ENCODE measurements around the gene LHFPL5.

The LHFPL5 gene

GRCh38 chr6:35774116-35774794 is 30.9 kb upstream of the LHFPL5 start:
- no peak for DNase-seq (ENCODE audit: low spot score)
- H3K27ac ChIP-seq, result no peak overlapping the region
- TF ChIP-seq, protein P1, sequence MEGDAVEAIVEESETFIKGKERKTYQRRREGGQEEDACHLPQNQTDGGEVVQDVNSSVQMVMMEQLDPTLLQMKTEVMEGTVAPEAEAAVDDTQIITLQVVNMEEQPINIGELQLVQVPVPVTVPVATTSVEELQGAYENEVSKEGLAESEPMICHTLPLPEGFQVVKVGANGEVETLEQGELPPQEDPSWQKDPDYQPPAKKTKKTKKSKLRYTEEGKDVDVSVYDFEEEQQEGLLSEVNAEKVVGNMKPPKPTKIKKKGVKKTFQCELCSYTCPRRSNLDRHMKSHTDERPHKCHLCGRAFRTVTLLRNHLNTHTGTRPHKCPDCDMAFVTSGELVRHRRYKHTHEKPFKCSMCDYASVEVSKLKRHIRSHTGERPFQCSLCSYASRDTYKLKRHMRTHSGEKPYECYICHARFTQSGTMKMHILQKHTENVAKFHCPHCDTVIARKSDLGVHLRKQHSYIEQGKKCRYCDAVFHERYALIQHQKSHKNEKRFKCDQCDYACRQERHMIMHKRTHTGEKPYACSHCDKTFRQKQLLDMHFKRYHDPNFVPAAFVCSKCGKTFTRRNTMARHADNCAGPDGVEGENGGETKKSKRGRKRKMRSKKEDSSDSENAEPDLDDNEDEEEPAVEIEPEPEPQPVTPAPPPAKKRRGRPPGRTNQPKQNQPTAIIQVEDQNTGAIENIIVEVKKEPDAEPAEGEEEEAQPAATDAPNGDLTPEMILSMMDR (conservative IDR thresholded peaks at IDR 0.05; ENCODE audit: low read depth), result no peak
- ChIA-PET CTCF (interaction anchor here (0.6 kb wide), 1 partner anchor 23 kb away, joined by 3 read pairs; no protein-coding TSS in a partner anchor), POLR2A (ENCODE audit: low non-redundant PET) (no interaction called here)

DNA sequence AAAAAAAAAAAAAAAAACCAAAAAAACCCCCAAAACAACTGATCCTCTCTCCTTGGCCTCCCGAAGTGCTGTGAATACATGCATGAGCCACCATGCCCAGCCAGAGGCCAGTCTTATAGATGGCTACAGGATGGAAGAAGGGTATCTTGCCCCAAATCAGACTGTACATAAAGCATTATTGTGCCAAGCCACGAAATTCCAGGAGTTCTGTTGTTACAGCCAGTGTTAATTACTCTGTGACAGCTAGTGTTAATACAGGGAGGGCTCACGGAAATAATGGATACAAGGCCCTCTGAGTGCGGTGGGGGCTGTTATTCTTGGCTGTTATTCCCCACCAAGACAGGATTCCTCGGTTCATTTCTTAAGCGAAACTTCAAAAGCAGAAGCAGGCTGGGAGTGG is 30.1 kb upstream of the LHFPL5 start:
- DNase-seq (ENCODE audit: low spot score), result no peak
- no peak overlapping the region for H3K27ac ChIP-seq
- POLR2A ChIA-PET (ENCODE audit: low non-redundant PET), result no interaction called here
- CTCF ChIA-PET, result interaction anchor here (0.6 kb wide), 1 partner anchor 123 kb away, joined by 3 read pairs; no protein-coding TSS in a partner anchor
- TF ChIP-seq, protein P1 (conservative IDR thresholded peaks at IDR 0.05; ENCODE audit: low read depth), result no peak

- ChIA-PET CTCF (no interaction called here), POLR2A (ENCODE audit: low non-redundant PET) (no interaction called here)
- DNase-seq (ENCODE audit: low spot score), result no peak
- TF ChIP-seq, protein P1 (conservative IDR thresholded peaks at IDR 0.05; ENCODE audit: low read depth), result no peak
- no peak within 1 kb of the TSS for H3K27ac ChIP-seq
Measured at GRCh38 chr6:35776364-35777215, 28.6 kb upstream of the LHFPL5 start, which contains the start of gene CLPSL2. Gene CLPSL2, plus strand, starts transcription at chr6:35776598. Its CDS starts 21 bp downstream, at chr6:35776619.

DNA sequence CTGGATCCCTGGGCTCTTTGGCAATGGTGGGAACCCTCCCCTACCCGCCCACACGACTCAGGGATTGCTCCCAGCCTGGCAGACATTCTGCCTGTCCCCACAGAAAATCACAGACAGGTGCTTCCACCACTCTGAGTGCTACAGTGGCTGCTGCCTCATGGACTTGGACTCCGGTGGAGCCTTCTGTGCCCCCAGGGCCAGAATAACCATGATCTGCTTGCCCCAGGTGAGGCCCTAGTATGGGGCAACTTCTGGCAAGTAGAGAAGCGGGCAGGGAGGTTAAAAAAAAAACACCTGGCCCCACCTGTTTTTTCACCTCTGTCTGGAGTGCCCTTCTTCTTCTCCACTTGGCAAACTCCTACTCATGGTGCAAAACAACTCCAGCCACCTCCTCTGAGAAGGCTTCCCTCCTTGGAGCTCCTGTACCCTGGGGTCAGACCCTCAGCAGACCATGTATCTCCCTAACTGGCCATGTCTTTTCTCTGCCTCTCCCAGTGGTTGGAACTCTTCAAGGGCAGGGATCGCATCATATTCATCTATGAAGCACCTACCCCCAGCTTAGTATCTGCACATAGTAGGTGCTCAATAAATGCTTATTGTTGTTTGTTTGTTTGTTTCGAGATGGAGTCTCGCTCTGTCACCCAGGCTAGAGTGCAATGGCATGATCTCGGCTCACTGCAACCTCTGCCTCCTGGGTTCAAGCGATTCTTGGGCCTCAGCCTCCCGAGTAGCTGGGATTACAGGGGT is 27.6 kb upstream of the LHFPL5 start:
- POLR2A ChIA-PET (ENCODE audit: low non-redundant PET), result no interaction called here
- TF ChIP-seq, protein P1 (conservative IDR thresholded peaks at IDR 0.05; ENCODE audit: low read depth), result no peak
- DNase-seq (ENCODE audit: low spot score), result no peak
- CTCF ChIA-PET, result no interaction called here
- H3K27ac ChIP-seq, result no peak overlapping the region

DNA sequence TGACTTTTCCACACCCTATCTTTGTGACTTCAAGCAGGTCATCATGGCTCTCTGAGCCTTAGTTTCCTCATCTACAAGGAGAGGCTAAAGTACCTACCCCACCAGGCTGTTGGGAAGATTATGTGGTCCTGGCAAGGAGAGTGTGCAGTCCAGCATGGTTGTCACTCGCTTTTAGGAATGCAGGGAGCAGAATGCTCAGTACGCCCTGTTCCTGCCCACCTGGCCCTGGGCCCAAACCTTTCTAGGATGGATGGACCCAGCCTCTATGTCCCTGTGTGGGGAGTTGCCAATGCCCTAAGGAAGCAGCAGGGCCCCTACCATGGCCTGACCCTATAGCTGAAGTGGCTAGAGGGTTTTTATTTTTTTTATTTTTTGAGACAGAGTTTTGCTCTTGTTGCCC is 26.7 kb upstream of the LHFPL5 start:
- no peak for DNase-seq (ENCODE audit: low spot score)
- TF ChIP-seq, protein P1 (conservative IDR thresholded peaks at IDR 0.05; ENCODE audit: low read depth), result no peak
- ChIA-PET CTCF (no interaction called here), POLR2A (ENCODE audit: low non-redundant PET) (no interaction called here)
- H3K27ac ChIP-seq, result no peak overlapping the region

GRCh38 chr6:35780719-35781118 is 24.4 kb upstream of the LHFPL5 start, which contains the start of gene CLPSL1:
Gene CLPSL1, plus strand, starts transcription at chr6:35781019. Its CDS starts 92 bp downstream, at chr6:35781111.
- TF ChIP-seq, protein P1 (conservative IDR thresholded peaks at IDR 0.05; ENCODE audit: low read depth), result no peak
- DNase-seq (ENCODE audit: low spot score), result no peak
- ChIA-PET CTCF (no interaction called here), POLR2A (ENCODE audit: low non-redundant PET) (no interaction called here)
- H3K27ac ChIP-seq, result no peak within 1 kb of the TSS

Measured in RWPE1 (cell line).